GM12892 (cell line): Measurements from ENCODE around the gene GRIN1.

Experiments
- POLR2A ChIP-seq: IDR thresholded peaks from 2 replicates; pipeline ENCODE4 v1.6.1; 2011; ENCODE audit warnings: low read depth, low read length, control low read depth
- POLR2AphosphoS5 ChIP-seq: IDR thresholded peaks from 2 replicates; pipeline ENCODE4 v1.6.1; 2011; ENCODE audit warnings: low read depth, low read length, control low read depth

DNA sequence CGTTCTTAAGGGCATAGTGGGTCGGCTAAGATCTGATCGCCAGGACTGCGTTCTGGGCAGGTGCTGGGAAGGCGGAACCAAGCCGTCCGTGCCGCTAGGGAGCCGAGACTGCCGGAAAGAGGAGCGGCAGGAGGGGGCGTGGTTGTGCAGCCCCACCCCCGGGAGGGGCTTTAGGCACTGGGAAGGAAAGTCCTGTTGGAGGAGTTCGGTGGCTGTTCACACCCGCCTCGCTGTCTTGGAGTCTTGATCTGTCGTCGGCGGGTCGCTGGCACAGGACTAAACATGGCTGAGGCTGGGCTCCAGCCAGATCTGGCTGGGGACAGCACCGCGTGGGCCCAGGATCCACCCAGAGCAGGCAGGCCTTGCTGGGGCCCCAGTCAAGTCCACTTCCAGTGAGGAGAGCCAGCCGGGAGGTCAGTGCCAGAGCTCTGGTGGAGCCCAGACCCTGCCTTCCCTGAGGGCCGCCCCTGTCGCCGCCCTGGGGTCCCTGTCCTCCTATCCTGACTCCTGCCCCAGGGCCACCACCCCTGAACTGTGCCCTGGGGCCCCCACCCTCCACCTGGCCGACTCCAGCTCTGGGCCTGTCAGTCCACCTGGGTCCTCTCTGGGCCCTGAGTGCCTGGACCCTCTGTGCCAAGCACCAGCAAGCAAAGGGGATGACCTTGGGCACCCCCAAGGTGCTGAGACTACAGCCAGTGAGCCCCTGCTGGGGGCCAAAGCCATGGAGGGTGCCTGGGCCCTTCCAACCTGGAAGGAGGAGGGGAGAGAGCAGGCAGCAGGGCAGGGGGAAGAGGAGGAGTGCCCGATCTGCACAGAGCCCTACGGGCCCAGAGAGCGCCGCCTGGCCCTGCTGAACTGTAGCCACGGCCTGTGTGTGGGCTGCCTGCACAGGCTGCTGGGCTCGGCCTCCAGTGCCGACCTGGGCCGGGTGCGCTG is 78.6 kb downstream of the GRIN1 start:
- no peak for TF ChIP-seq POLR2A
- TF ChIP-seq POLR2AphosphoS5: no peak
